HepG2 (cell line): ENCODE data around the gene TBXAS1. TPM values are rescaled to one million over a fixed set of nuclear protein-coding genes. Genes with fewer than 3 reads are reported as not detected.

Experiments
- ATAC-seq: fragments of 200-7000 bp; cut with Tn5 transposase; 3 replicates; pipeline ENCODE4 v1.9.1; 2020; ENCODE audit warnings: mild to moderate bottlenecking, moderate library complexity
- BruUV-seq: library from RNA; stranded (reverse); fragments of 400-500 nt; replicated peaks from 2 replicates; lab custom pipeline; 2021; lab: Mats Ljungman, UMichigan
- CTCF ChIA-PET: fragments of 300-600 bp; formaldehyde crosslinking; extraction: SDS; loops from one replicate; lab custom pipeline; 2021; ENCODE audit warnings: low total read pairs, inconsistent platforms, low intra/inter-chr PET ratio; lab: Yijun Ruan, JAX
- POLR2A ChIA-PET: fragments of 350-600 bp; sonication (Branson Sonifier 250); formaldehyde crosslinking; loops from one replicate; lab custom pipeline; 2020; ENCODE audit warnings: antibody characterized with exemption, inconsistent platforms; lab: Yijun Ruan, JAX
- DNase-seq: peaks from one replicate; pipeline ENCODE4 v3.0.0-alpha.2; 2015; ENCODE audit warnings: low spot score
- FAIRE-seq: peaks from 3 replicates; lab custom pipeline; 2011; peaks lifted over from hg19 to GRCh38; lab: Jason Lieb, UNC
- H2AFZ ChIP-seq: one replicate; pipeline ENCODE4 v1.6.1; 2011; ENCODE audit warnings: low read length, inconsistent platforms
- H3K27ac ChIP-seq: fragments of 300-600 bp; 3 replicates; pipeline ENCODE4 v1.8.0; 2011; ENCODE audit warnings: mixed run types, mild to moderate bottlenecking, mixed read lengths, low read length, inconsistent platforms; ENCODE audit not compliant: insufficient read depth; ENCODE audit errors: extremely low read length
- H3K27me3 ChIP-seq, 2 experiments: fragments of 200-600 bp in 1 of 2; 2 replicates in 1 of 2; 3 replicates in 1 of 2; pipeline versions ENCODE4 v1.6.0 to v1.8.0; 2011; ENCODE audit warnings: low read length in 2 of 2, mild to moderate bottlenecking in 2 of 2, moderate library complexity in 2 of 2, inconsistent platforms in 1 of 2; ENCODE audit not compliant: insufficient read depth in 2 of 2, control insufficient read depth in 1 of 2
- H3K36me3 ChIP-seq, 2 experiments: fragments of 200-600 bp in 1 of 2; replicated peaks in 1 of 2; 2 replicates in 1 of 2; 3 replicates in 1 of 2; pipeline versions ENCODE4 v1.5.1 to v1.8.0; 2011; ENCODE audit warnings: low read length in 2 of 2, inconsistent platforms in 1 of 2; ENCODE audit not compliant: insufficient read depth in 2 of 2, control insufficient read depth in 1 of 2
- H3K4me1 ChIP-seq: 2 replicates; pipeline ENCODE4 v1.5.1; 2012; ENCODE audit warnings: low read length, inconsistent platforms; ENCODE audit not compliant: insufficient read depth
- H3K4me2 ChIP-seq: 2 replicates; pipeline ENCODE4 v1.6.0; 2011; ENCODE audit warnings: low read depth, low read length, inconsistent platforms
- H3K4me3 ChIP-seq, 3 experiments: fragments of 200-600 bp in 1 of 3; sonication (generic), shearing (Covaris generic) in 1 of 3; replicated peaks in 1 of 3; 2 replicates each; pipeline ENCODE4 v1.5.1; 2011 to 2016; ENCODE audit warnings: low read length in 3 of 3, inconsistent platforms in 2 of 3, low read depth in 2 of 3, mild to moderate bottlenecking in 2 of 3, control low read depth in 1 of 3, mixed read lengths in 1 of 3; ENCODE audit not compliant: insufficient read depth in 1 of 3
- H3K79me2 ChIP-seq: one replicate; pipeline ENCODE4 v1.6.1; 2011; ENCODE audit warnings: low read length, inconsistent platforms; ENCODE audit not compliant: insufficient read depth
- H3K9ac ChIP-seq: 2 replicates; pipeline ENCODE4 v1.6.0; 2011; ENCODE audit warnings: mild to moderate bottlenecking, low read depth, low read length, inconsistent platforms; ENCODE audit not compliant: insufficient read depth
- H3K9me3 ChIP-seq: 2 replicates; pipeline ENCODE4 v1.5.1; 2012; ENCODE audit warnings: mild to moderate bottlenecking, low read length
- H4K20me1 ChIP-seq: 2 replicates; pipeline ENCODE4 v1.6.0; 2011; ENCODE audit warnings: inconsistent platforms, mild to moderate bottlenecking, low read length, moderate library complexity; ENCODE audit not compliant: insufficient read depth
- CBFB ChIP-seq: sonication (generic); formaldehyde crosslinking; IDR thresholded peaks from 2 replicates; pipeline ENCODE4 v1.4.0; 2020; ENCODE audit warnings: missing genetic modification reagents
- EHMT2 ChIP-seq: fragments of 200-600 bp; sonication (generic); IDR thresholded peaks from 2 replicates; pipeline ENCODE4 v1.7.0; 2017; ENCODE audit warnings: antibody characterized with exemption, low read depth, low read length, borderline replicate concordance
- MAX ChIP-seq: IDR thresholded peaks from 2 replicates; pipeline ENCODE4 v1.6.1; 2012; ENCODE audit warnings: inconsistent platforms
- PRDM15 ChIP-seq: sonication (generic); formaldehyde crosslinking; IDR thresholded peaks from 2 replicates; pipeline ENCODE4 v1.4.0; 2020; ENCODE audit warnings: missing genetic modification reagents
- RORA ChIP-seq: sonication (generic); formaldehyde crosslinking; IDR thresholded peaks from 2 replicates; pipeline ENCODE4 v1.5.0; 2020; ENCODE audit warnings: mild to moderate bottlenecking, missing genetic modification reagents, moderate library complexity
- RXRB ChIP-seq: IDR thresholded peaks from 2 replicates; pipeline ENCODE4 v1.6.1; 2016; ENCODE audit warnings: borderline replicate concordance, missing genetic modification reagents, missing compliant biosample characterization
- SAP130 ChIP-seq: IDR thresholded peaks from 2 replicates; pipeline ENCODE4 v1.6.1; 2016; ENCODE audit warnings: low read depth
- ZBTB38 ChIP-seq: sonication (generic); formaldehyde crosslinking; IDR thresholded peaks from 2 replicates; pipeline ENCODE4 v1.5.1; 2020; ENCODE audit warnings: mild to moderate bottlenecking, missing genetic modification reagents
- ZMYM2 ChIP-seq: sonication (generic); formaldehyde crosslinking; IDR thresholded peaks from 2 replicates; pipeline ENCODE4 v1.8.0; 2022; ENCODE audit warnings: mild to moderate bottlenecking, missing genetic modification reagents
- ZMYM4 ChIP-seq: sonication (generic); formaldehyde crosslinking; IDR thresholded peaks from 2 replicates; pipeline ENCODE4 v1.8.1; 2023; ENCODE audit warnings: mild to moderate bottlenecking, missing genetic modification reagents
- ZNF10 ChIP-seq: sonication (generic); formaldehyde crosslinking; IDR thresholded peaks from 2 replicates; pipeline ENCODE4 v1.4.0; 2020; ENCODE audit warnings: mild to moderate bottlenecking, low read depth, missing genetic modification reagents, borderline replicate concordance
- ZNF24 ChIP-seq: fragments of 450-650 bp; IDR thresholded peaks from 2 replicates; pipeline ENCODE4 v1.6.1; 2017; ENCODE audit warnings: antibody characterized with exemption, mild to moderate bottlenecking
- ZNF609 ChIP-seq: sonication (generic); formaldehyde crosslinking; IDR thresholded peaks from 2 replicates; pipeline ENCODE4 v1.4.0; 2020; ENCODE audit warnings: mild to moderate bottlenecking, missing genetic modification reagents, borderline replicate concordance
- ZNF703 ChIP-seq: sonication (generic); formaldehyde crosslinking; IDR thresholded peaks from 2 replicates; pipeline ENCODE4 v1.5.1; 2020; ENCODE audit warnings: missing genetic modification reagents, mild to moderate bottlenecking, moderate library complexity, borderline replicate concordance
- ZNF768 ChIP-seq: sonication (generic); formaldehyde crosslinking; IDR thresholded peaks from 2 replicates; pipeline ENCODE4 v1.4.0; 2020; ENCODE audit warnings: missing genetic modification reagents
- ZNF772 ChIP-seq: sonication (generic); formaldehyde crosslinking; IDR thresholded peaks from 2 replicates; pipeline ENCODE4 v1.5.0; 2020; ENCODE audit warnings: mild to moderate bottlenecking, missing genetic modification reagents
- ZNF782 ChIP-seq: sonication (generic); formaldehyde crosslinking; IDR thresholded peaks from 2 replicates; pipeline ENCODE4 v1.4.0; 2020; ENCODE audit warnings: missing genetic modification reagents, mild to moderate bottlenecking, borderline replicate concordance
- ZSCAN29 ChIP-seq: sonication (generic); formaldehyde crosslinking; conservative IDR thresholded peaks from 2 replicates; pipeline ENCODE4 v1.4.0; 2020; ENCODE audit warnings: mild to moderate bottlenecking, missing genetic modification reagents
- WGBS: methylation state at CpG from one replicate; pipeline ENCODE4 v1.1.6; 2017; ENCODE audit warnings: low lambda C conversion rate; 5-methylcytosine and 5-hydroxymethylcytosine counted together
- in situ Hi-C: cut with HindIII; loops from 2 replicates; pipeline ENCODE4 v1.10.0; 2017; ENCODE audit warnings: low pct_unique_long_range_greater_than_20kb; ENCODE audit not compliant: extremely low pct_ligation_motif_present
- intact Hi-C: fragments of 100-400 bp; cut with micrococcal nuclease; formaldehyde crosslinking; loops from one replicate; pipeline ENCODE4 v1.10.0; 2022; ENCODE audit not compliant: unreplicated experiment
- polyA plus RNA-seq, 8 experiments: library from polyadenylated mRNA; depleted of rRNA in 3 of 8; stranded (reverse) in 7 of 8; unstranded in 1 of 8; fragments of >200 nt; fragmentation: Illumina TruSeq in 4 of 8; extraction: Trizol in 4 of 8; gene quantifications; 2 replicates each; pipeline versions ENCODE4 v1.2.1 to v1.2.3, GENCODE V29; 2011 to 2016; ENCODE audit warnings: low read depth in 4 of 8, missing spikeins in 1 of 8, mixed read lengths in 1 of 8; ENCODE audit not compliant: insufficient read depth in 1 of 8
- total RNA-seq, 5 experiments: library from RNA; depleted of rRNA; stranded (reverse); fragments of >200 nt; fragmentation: Illumina TruSeq; extraction: Trizol; gene quantifications; 2 replicates each; pipeline ENCODE4 v1.2.3, GENCODE V29; 2016; ENCODE audit warnings: low read depth in 1 of 5

Gene TBXAS1
- total and polyA plus RNA-seq, 2 of the 13 experiments (the other 11 are each of a cell fraction or from before 2014, with no cell fraction given), result 4.0 to 4.9 TPM

- H3K27ac ChIP-seq, result no peak overlapping the region
- no TSS peak for BruUV-seq
- H3K79me2 ChIP-seq, result no peaks in the 10 kb centered on the region
- H3K27me3 ChIP-seq, result no peaks in the 10 kb centered on the region
- H2AFZ ChIP-seq, result peak overlapping the region; percentile 65
- H3K4me3 ChIP-seq, result no peak overlapping the region
- H3K9ac ChIP-seq, result no peak overlapping the region
- DNase-seq, result peak; percentile 46
- H3K4me1 ChIP-seq, result peaks cover 15% of the 10 kb centered on the region
- H3K4me2 ChIP-seq, result peak overlapping the region; percentile 63
- in situ Hi-C loops, result no loop called here
- POLR2A ChIA-PET, result no interaction called here
- peak; percentile 57 for FAIRE-seq
- WGBS, result 4% methylated on average over 3 of the region's 3 CpGs
- intact Hi-C loops, result no loop called here
- CTCF ChIA-PET, result no interaction called here
- peaks cover 15% of the 10 kb centered on the region for H3K9me3 ChIP-seq
- H3K36me3 ChIP-seq, result no peaks in the 10 kb centered on the region
- H4K20me1 ChIP-seq, result no peaks in the 10 kb centered on the region
- ATAC-seq, result peak; percentile 93
- no peak for TF ChIP-seq CBFB
- TF ChIP-seq EHMT2, result 0 out of 2 replicates have a peak, but pooled peaks have one; percentile 13
- TF ChIP-seq ZNF24, result no peak
- TF ChIP-seq ZNF782 (CRISPR knock-in tag), result no peak
- TF ChIP-seq ZSCAN29 (CRISPR knock-in tag), result no peak
- no peak for TF ChIP-seq RORA
- TF ChIP-seq ZNF768 (CRISPR knock-in tag), result no peak
- TF ChIP-seq ZNF609 (CRISPR knock-in tag), result no peak
- peak; percentile 45; the same call in 1 of the 2 replicates for TF ChIP-seq RXRB (CRISPR knock-in tag)
- no peak for TF ChIP-seq ZNF703 (CRISPR knock-in tag)
- 0 out of 2 replicates have a peak, but pooled peaks have one; percentile 27 for TF ChIP-seq ZNF772 (CRISPR knock-in tag)
- peak; percentile 64; the same call in 1 of the 2 replicates for TF ChIP-seq MAX
- 0 out of 2 replicates have a peak, but pooled peaks have one; percentile 40 for TF ChIP-seq ZMYM4
- no peak for TF ChIP-seq ZNF10 (CRISPR knock-in tag)
- no peak for TF ChIP-seq SAP130 (CRISPR knock-in tag)
- peak; percentile 90 for TF ChIP-seq PRDM15
- peak; percentile 48; the same call in 1 of the 2 replicates for TF ChIP-seq ZMYM2
- TF ChIP-seq ZBTB38 (CRISPR knock-in tag), result no peak
These were observed 22.1 kb upstream of the TBXAS1 start for GRCh38 chr7:139807009-139807408.
